ENCODE results near the gene PRELP.

The PRELP gene

DNA sequence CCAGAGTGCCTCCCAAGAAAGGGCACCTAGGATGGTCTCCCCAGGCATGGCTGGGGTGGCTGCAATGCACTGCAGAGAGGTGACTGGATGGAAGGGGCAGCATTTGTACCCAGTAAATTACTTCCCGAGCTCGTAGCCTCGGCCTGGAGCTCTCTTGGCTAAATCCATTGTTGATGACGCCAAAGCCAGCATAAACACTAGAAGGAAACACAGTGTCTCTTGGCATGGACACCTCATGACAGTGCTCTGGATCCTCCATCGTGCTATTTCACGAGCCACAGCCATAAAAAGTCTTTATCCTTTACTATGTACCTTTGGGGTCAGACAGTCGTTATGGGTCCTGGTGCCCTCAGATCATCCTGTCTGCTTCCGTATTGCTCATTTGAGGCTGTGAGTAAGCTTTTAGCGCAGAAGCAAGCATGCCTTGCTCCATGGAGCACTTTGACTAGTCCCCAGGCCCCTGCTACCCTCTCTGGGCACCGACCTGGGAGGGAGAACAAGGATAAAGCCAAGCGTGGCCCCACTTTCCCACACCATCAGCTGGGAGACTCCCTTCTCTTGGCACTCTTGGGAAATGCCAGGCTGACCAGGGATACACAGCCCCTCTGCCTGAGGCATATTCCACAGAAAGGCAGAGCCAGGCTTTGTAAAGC, 10.3 kb upstream of the PRELP start:
- no peak for TF ChIP-seq REST (IDR thresholded peaks at IDR 0.05; ENCODE audit: low read depth)

GRCh38 chr1:203465948-203466347, 9.7 kb upstream of the PRELP start:
- TF ChIP-seq TCF12 (IDR thresholded peaks at IDR 0.05; ENCODE audit: low read depth), result no peak
- TF ChIP-seq, protein P1, sequence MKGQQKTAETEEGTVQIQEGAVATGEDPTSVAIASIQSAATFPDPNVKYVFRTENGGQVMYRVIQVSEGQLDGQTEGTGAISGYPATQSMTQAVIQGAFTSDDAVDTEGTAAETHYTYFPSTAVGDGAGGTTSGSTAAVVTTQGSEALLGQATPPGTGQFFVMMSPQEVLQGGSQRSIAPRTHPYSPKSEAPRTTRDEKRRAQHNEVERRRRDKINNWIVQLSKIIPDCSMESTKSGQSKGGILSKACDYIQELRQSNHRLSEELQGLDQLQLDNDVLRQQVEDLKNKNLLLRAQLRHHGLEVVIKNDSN (IDR thresholded peaks at IDR 0.05), result no peak; the same call in 1 of the 2 replicates
- TF ChIP-seq CREB1 (IDR thresholded peaks at IDR 0.05; ENCODE audit: low read depth), result no peak
- no peak for TF ChIP-seq RAD21 (IDR thresholded peaks at IDR 0.05; ENCODE audit: low read depth)
- no peak for TF ChIP-seq CEBPB (IDR thresholded peaks at IDR 0.05)
- TF ChIP-seq EP300 (IDR thresholded peaks at IDR 0.05; ENCODE audit: borderline replicate concordance), result no peak
- TF ChIP-seq TEAD4 (IDR thresholded peaks at IDR 0.05), result no peak
- no peak for TF ChIP-seq NFIC (IDR thresholded peaks at IDR 0.05)
- TF ChIP-seq, protein P2, sequence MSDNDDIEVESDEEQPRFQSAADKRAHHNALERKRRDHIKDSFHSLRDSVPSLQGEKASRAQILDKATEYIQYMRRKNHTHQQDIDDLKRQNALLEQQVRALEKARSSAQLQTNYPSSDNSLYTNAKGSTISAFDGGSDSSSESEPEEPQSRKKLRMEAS (IDR thresholded peaks at IDR 0.05), result no peak; the same call in 1 of the 2 replicates

DNA sequence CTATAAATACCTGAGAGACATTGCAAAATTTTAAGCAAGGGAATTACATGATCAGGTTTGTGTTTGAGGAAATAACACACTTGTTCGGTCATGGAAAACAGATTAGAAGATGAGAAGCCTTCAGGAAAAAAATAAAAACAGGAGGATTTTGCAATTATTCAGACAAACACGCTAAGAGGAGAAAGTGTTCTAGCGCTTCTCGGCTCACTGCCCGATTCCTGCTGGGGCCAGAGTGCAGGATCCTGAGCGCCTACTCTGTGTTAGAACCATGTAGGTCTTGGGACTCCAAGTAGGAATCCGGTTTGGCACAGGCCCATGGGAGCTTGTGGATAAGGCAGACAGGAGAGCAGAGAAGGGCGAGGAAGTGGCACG, 8.1 kb upstream of the PRELP start:
- TF ChIP-seq REST (IDR thresholded peaks at IDR 0.05; ENCODE audit: low read depth) (no peak), EGR1 (IDR thresholded peaks at IDR 0.05) (no peak), TAF1 (IDR thresholded peaks at IDR 0.05; ENCODE audit: low read depth) (no peak), CEBPB (IDR thresholded peaks at IDR 0.05) (no peak), FOXM1 (IDR thresholded peaks at IDR 0.05; ENCODE audit: borderline replicate concordance, low read depth) (no peak), EP300 (IDR thresholded peaks at IDR 0.05; ENCODE audit: borderline replicate concordance) (no peak), NFIC (IDR thresholded peaks at IDR 0.05) (no peak), YY1 (IDR thresholded peaks at IDR 0.05; ENCODE audit: low read depth) (no peak), ZBTB7A (IDR thresholded peaks at IDR 0.05; ENCODE audit: low read depth) (no peak), TEAD4 (IDR thresholded peaks at IDR 0.05) (no peak), CREB1 (IDR thresholded peaks at IDR 0.05; ENCODE audit: low read depth) (no peak)
- TF ChIP-seq, protein P2 (IDR thresholded peaks at IDR 0.05), result no peak

DNA sequence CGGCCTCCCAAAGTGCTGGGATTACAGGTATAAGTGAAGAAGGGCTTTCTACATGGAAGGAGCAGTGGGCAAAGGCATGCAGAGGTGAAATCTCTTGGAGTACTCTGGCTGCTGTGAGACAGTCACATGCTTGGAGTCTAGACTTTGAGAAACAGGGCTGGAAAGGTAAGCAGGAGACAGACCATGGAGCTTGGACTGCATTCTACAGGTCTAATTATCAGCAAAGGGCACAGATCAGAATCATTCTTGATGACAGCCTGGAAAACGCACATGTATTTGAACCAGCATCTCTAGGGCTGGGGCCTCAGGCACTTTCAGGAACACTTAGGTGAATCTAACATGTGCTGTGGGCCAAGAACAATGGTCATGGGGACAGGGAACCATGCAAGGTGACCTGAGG, 7.3 kb upstream of the PRELP start:
- TF ChIP-seq TCF12 (IDR thresholded peaks at IDR 0.05; ENCODE audit: low read depth) (no peak), NFIC (IDR thresholded peaks at IDR 0.05) (no peak), RAD21 (IDR thresholded peaks at IDR 0.05; ENCODE audit: low read depth) (no peak), TAF1 (IDR thresholded peaks at IDR 0.05; ENCODE audit: low read depth) (no peak), CREB1 (IDR thresholded peaks at IDR 0.05; ENCODE audit: low read depth) (no peak), YY1 (IDR thresholded peaks at IDR 0.05; ENCODE audit: low read depth) (no peak), FOXM1 (IDR thresholded peaks at IDR 0.05; ENCODE audit: borderline replicate concordance, low read depth) (no peak), EP300 (IDR thresholded peaks at IDR 0.05; ENCODE audit: borderline replicate concordance) (no peak), EGR1 (IDR thresholded peaks at IDR 0.05) (no peak), ZBTB7A (IDR thresholded peaks at IDR 0.05; ENCODE audit: low read depth) (no peak), TEAD4 (IDR thresholded peaks at IDR 0.05) (no peak)
- TF ChIP-seq, protein P2 (IDR thresholded peaks at IDR 0.05), result no peak
- TF ChIP-seq, protein P1 (IDR thresholded peaks at IDR 0.05), result no peak

GRCh38 chr1:203470240-203470639, 5.4 kb upstream of the PRELP start:
- TF ChIP-seq TCF12 (IDR thresholded peaks at IDR 0.05; ENCODE audit: low read depth) (no peak), TAF1 (IDR thresholded peaks at IDR 0.05; ENCODE audit: low read depth) (no peak), FOXM1 (IDR thresholded peaks at IDR 0.05; ENCODE audit: borderline replicate concordance, low read depth) (no peak), REST (IDR thresholded peaks at IDR 0.05; ENCODE audit: low read depth) (no peak), RAD21 (IDR thresholded peaks at IDR 0.05; ENCODE audit: low read depth) (no peak)
- TF ChIP-seq, protein P2 (IDR thresholded peaks at IDR 0.05), result no peak

Data from Ishikawa (cell line).